Measurements from ENCODE around the gene REXO1. TPM values are rescaled to one million over a fixed set of nuclear protein-coding genes. Genes with fewer than 3 reads are reported as not detected.

The REXO1 gene
- total and polyA plus RNA-seq, 2 of the 13 experiments (the other 11 are each of a cell fraction or from before 2014, with no cell fraction given): 5.0 to 11.2 TPM

- TF ChIP-seq RARG (CRISPR knock-in tag; IDR thresholded peaks at IDR 0.05; ENCODE audit: low read depth) (no peak), NR2F1 (CRISPR knock-in tag; IDR thresholded peaks at IDR 0.05) (peak; percentile 45; a peak in 2 of 4 replicates), ZFYVE20 (CRISPR knock-in tag; IDR thresholded peaks at IDR 0.05; ENCODE audit: borderline replicate concordance, low read depth) (no peak), POLR2AphosphoS5 (IDR thresholded peaks at IDR 0.05; ENCODE audit: low read depth, low read length) (no peak; the same call in 1 of the 2 replicates), SMC3 (IDR thresholded peaks at IDR 0.05; ENCODE audit: low read length) (no peak), PHB2 (IDR thresholded peaks at IDR 0.05; ENCODE audit: partially characterized antibody) (no peak), HNRNPLL (IDR thresholded peaks at IDR 0.05; ENCODE audit: low read depth, low read length, poor library complexity, severe bottlenecking) (peak; percentile 86), SOX6 (IDR thresholded peaks at IDR 0.05) (no peak), SOX6 (CRISPR knock-in tag; IDR thresholded peaks at IDR 0.05) (no peak; the same call in none of the 2 replicates), ATM (IDR thresholded peaks at IDR 0.05; ENCODE audit: borderline replicate concordance) (no peak), ATF4 (CRISPR knock-in tag; IDR thresholded peaks at IDR 0.05) (no peak), MTF1 (CRISPR knock-in tag; IDR thresholded peaks at IDR 0.05) (no peak), DNMT1 (CRISPR knock-in tag; IDR thresholded peaks at IDR 0.05) (no peak), NR2F6 (IDR thresholded peaks at IDR 0.05) (peak; percentile 33; the same call in 1 of the 2 replicates), NR2F6 (CRISPR knock-in tag; IDR thresholded peaks at IDR 0.05) (peak; percentile 73), PHF8 (CRISPR knock-in tag; IDR thresholded peaks at IDR 0.05) (peak; percentile 25), CHD4 (IDR thresholded peaks at IDR 0.05; ENCODE audit: borderline replicate concordance, low read length) (0 out of 2 replicates have a peak, but pooled peaks have one; percentile 25), ZNF224 (CRISPR knock-in tag; IDR thresholded peaks at IDR 0.05) (0 out of 2 replicates have a peak, but pooled peaks have one; percentile 48), ZNF501 (CRISPR knock-in tag; IDR thresholded peaks at IDR 0.05) (peak; percentile 76), NCOA5 (CRISPR knock-in tag; IDR thresholded peaks at IDR 0.05) (no peak), ZSCAN30 (CRISPR knock-in tag; IDR thresholded peaks at IDR 0.05) (no peak), ZNF780A (CRISPR knock-in tag; IDR thresholded peaks at IDR 0.05) (no peak), KDM4B (CRISPR knock-in tag; IDR thresholded peaks at IDR 0.05) (no peak; the same call in 1 of the 2 replicates), ZNF709 (CRISPR knock-in tag; IDR thresholded peaks at IDR 0.05) (peak; percentile 41; the same call in 1 of the 2 replicates), ZBTB34 (CRISPR knock-in tag; IDR thresholded peaks at IDR 0.05) (0 out of 2 replicates have a peak, but pooled peaks have one; percentile 32), ZNF740 (CRISPR knock-in tag; IDR thresholded peaks at IDR 0.05) (no peak), MED8 (CRISPR knock-in tag; IDR thresholded peaks at IDR 0.05; ENCODE audit: insufficient replicate concordance) (no peak), XRCC5 (optimal IDR thresholded peaks at IDR 0.05; ENCODE audit: low read length) (peak; percentile 72)
- TF ChIP-seq, protein P1, sequence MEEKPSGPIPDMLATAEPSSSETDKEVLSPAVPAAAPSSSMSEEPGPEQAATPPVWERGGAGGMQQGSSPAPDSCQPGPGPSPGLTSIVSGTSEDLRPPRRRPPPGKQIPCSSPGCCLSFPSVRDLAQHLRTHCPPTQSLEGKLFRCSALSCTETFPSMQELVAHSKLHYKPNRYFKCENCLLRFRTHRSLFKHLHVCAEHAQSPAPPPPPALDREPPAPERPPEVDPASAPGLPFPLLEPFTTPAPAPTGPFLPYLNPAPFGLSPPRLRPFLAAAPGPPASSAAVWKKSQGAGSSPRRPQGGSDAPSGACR (CRISPR knock-in tag; IDR thresholded peaks at IDR 0.05): no peak; the same call in 1 of the 2 replicates
These were observed 16.3 kb upstream of the REXO1 start (continued) for GRCh38 chr19:1864480-1865171.

Data from HepG2 (cell line).